Sigmoid colon (tissue), 3 donors: ENCODE results near the gene CNNM3.

ENCODE experiments used
- CTCF ChIP-seq, 4 experiments: fragments of 450-650 bp in 3 of 4; fragments of 200-600 bp in 1 of 4; IDR thresholded peaks; one replicate each; pipeline ENCODE4 v1.5.1; 2016 to 2019; ENCODE audit warnings: antibody characterized with exemption in 4 of 4, mild to moderate bottlenecking in 3 of 4, moderate library complexity in 2 of 4
- POLR2A ChIP-seq, 2 donors: fragments of 450-650 bp; IDR thresholded peaks; one replicate each; pipeline ENCODE4 v1.6.1; 2016; ENCODE audit warnings: antibody characterized with exemption in 2 of 2, mild to moderate bottlenecking in 2 of 2, moderate library complexity in 2 of 2

GRCh38 chr2:96826546-96827278 lies 10.6 kb downstream of the CNNM3 start:
- TF ChIP-seq CTCF (IDR thresholded peaks at IDR 0.05) (no peak), POLR2A (IDR thresholded peaks at IDR 0.05) (no peak)
